NB4 (cell line): ENCODE measurements around the gene FEM1B.

Experiments
- DNase-seq: peaks from one replicate; pipeline ENCODE4 v3.0.0; 2010; ENCODE audit warnings: low read depth
- H3K4me3 ChIP-seq: one replicate; pipeline ENCODE4 v1.5.1; 2011; ENCODE audit warnings: mild to moderate bottlenecking, low read depth, low read length, moderate library complexity
- CTCF ChIP-seq: IDR thresholded peaks from one replicate; pipeline ENCODE4 v1.5.1; 2012; ENCODE audit warnings: low read depth, low read length
- MYC ChIP-seq: IDR thresholded peaks from 2 replicates; pipeline ENCODE4 v1.6.1; 2011; ENCODE audit warnings: low read depth, low read length
- POLR2A ChIP-seq: IDR thresholded peaks from 2 replicates; pipeline ENCODE4 v1.6.1; 2011; ENCODE audit warnings: mild to moderate bottlenecking; ENCODE audit not compliant: insufficient read length; ENCODE audit errors: extremely low read depth
- TF ChIP-seq, protein P1 (sequence below): IDR thresholded peaks from 2 replicates; pipeline ENCODE4 v1.6.1; 2011; ENCODE audit warnings: low read depth, low read length

Gene FEM1B

DNA sequence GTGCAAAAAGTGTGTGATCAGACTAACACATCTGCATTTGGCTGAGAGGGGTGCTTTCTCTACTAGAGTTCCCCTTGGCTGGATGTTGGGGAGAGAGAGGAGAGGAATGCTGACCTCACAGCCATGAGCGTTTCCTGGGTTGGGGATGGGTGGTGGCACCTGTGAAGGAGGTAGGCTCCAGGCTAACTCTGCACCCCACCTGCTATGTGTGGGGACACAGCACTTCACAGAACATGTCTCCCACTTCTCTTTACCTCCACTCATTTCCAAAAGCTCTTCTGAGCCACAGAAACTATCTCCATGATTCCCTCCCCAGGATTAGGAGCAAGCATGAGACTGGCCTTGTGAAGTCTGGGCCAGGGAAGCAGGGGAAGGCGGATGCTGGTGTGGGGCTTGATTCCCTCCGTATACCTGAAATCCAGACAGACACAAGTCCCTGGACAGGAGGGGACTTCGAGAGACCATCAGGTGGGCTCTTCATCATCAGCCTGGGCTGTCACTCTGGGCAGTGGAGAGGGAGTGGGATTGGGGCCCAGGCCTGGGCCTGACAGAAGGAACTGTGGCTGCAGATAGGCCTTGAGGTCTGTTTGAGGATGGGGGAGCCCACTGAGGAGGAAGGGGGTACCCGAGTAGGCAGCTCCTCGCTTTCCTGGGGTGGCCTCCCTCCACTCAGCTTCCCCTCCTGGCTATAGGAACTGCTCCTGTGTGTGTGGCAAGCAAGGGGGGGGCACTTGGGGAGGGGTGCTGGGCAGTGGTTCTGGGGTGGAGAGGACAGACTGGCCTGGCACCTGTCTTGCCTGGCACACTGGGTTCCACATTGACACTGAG lies 40.7 kb downstream of the FEM1B start:
- DNase-seq, result no peak
- no peak overlapping the region for H3K4me3 ChIP-seq
- TF ChIP-seq MYC, result no peak
- TF ChIP-seq POLR2A, result no peak
- TF ChIP-seq CTCF, result no peak
- TF ChIP-seq, protein P1, sequence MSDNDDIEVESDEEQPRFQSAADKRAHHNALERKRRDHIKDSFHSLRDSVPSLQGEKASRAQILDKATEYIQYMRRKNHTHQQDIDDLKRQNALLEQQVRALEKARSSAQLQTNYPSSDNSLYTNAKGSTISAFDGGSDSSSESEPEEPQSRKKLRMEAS, result no peak

DNA sequence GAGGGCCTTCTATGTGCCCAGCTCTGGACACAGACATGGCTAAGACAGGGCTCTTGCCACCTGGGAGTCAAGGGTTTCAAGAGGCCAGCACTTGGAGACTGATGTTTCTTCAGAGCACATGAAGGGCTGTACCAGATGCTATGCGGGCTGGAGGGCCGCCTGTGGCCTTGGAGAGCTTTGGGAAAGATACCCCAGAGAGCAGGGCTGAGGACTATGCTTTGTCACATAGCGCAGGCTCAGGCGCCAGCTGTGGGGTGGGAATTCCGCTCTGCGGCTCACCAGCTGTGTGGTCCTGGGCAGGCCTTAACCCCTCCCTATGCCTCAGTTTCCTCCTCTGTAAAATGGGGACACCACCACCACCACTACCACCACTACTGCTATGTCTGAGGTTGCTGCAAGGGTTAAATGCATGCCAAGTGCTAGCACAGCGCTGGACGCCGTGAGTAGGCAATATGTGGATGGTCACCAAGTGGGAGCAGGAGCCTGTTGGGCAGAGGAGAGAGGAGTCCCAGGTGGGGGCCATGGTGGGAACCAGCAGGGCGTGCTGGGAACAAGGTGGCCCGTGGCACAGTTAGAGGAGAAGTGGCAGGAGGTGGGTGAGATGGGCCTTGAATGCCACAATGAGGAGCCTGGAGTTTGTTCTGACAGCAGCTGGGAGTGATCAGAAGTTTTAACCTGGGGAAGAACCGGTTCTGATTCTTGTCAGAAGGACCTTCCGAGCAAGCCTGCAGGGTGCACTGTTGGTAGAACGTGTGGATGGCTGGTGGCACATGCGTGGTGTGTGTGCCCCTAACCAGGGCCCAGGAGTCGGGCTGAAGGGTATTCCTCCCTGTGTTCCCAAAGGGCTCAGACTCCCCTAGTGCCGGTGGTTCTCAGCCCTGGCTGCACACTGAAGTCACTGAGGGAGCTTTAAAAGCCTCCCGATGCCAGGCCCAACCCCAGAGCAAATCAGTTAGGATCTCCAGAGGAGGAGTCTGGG lies 41.7 kb downstream of the FEM1B start:
- H3K4me3 ChIP-seq, result no peak overlapping the region
- DNase-seq, result no peak
- no peak for TF ChIP-seq POLR2A
- TF ChIP-seq CTCF, result no peak
- no peak for TF ChIP-seq MYC
- TF ChIP-seq, protein P1, result no peak

DNA sequence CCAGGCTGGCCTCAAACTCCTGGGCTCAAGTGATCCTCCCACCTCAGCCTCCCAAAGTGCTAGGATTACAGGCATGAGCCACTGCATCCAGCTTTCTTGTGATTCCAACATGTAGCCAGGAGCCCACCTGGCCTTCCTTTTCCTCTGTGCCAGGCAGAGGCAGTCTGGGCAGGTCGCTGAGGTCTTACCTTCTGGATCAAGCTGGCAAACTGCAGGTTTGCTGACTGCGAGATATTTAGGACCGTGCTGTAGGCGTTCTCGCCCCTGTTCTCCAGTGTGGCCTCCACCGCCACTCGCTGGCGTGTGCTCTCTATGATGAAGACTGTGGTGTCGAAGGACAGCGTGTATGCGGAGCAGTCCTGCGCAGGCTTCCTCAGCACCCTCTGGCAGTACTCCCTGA lies 42.5 kb downstream of the FEM1B start:
- no peak for TF ChIP-seq POLR2A
- TF ChIP-seq, protein P1, result no peak
- DNase-seq, result no peak
- H3K4me3 ChIP-seq, result no peak overlapping the region

- no peak overlapping the region for H3K4me3 ChIP-seq
- TF ChIP-seq CTCF (no peak), POLR2A (no peak), MYC (no peak)
- TF ChIP-seq, protein P1, result no peak
- DNase-seq, result no peak
These were observed 43.7 kb downstream of the FEM1B start for GRCh38 chr15:68321229-68321628.

DNA sequence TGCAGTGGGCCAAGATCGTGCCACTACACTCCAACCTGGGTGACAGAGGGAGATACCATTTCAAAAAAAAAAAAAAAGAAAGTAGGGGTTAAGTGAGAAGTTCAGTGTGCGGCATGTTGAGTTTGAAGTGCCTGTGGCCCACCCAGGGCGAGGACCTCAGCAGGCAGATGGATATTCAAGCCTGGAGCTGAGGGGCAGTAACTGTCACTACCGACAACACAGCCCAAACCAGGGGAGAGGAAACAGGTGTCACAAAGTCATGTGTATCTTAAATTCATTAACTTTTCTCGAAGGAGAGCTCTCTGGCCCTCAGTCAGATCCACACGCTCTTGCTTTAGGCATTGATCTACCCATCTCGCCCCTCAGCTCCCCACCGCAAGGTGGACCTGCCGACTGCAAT lies 45.3 kb downstream of the FEM1B start:
- no peak overlapping the region for H3K4me3 ChIP-seq
- TF ChIP-seq MYC (no peak), POLR2A (no peak), CTCF (no peak)
- TF ChIP-seq, protein P1, result no peak
- DNase-seq, result no peak

GRCh38 chr15:68325726-68326125 lies 48.2 kb downstream of the FEM1B start:
- TF ChIP-seq MYC (no peak), POLR2A (no peak), CTCF (no peak)
- TF ChIP-seq, protein P1, result no peak
- H3K4me3 ChIP-seq, result no peak overlapping the region
- DNase-seq, result peak; percentile 20
